Kidney epithelial cell (primary cell): ENCODE data around the gene MCRIP2. TPM values are rescaled to one million over a fixed set of nuclear protein-coding genes. Genes with fewer than 3 reads are reported as not detected.
"Not testable (repeated sequence)": the region's sequence is repeated elsewhere in the genome, so short reads cannot be mapped to it uniquely, and the experiment has no call there.

Source experiments
- DNase-seq: peaks from one replicate; pipeline ENCODE4 v3.0.0-alpha.2; 2010; ENCODE audit warnings: low read depth
- H3K27me3 ChIP-seq: 2 replicates; pipeline ENCODE4 v1.6.0; 2011; ENCODE audit warnings: low read length; ENCODE audit not compliant: control insufficient read depth, insufficient read depth
- H3K36me3 ChIP-seq: 2 replicates; pipeline ENCODE4 v1.5.1; 2011; ENCODE audit warnings: low read length; ENCODE audit not compliant: control insufficient read depth, insufficient read depth
- H3K4me3 ChIP-seq: 2 replicates; pipeline ENCODE4 v1.5.1; 2011; ENCODE audit warnings: low read depth, mild to moderate bottlenecking, control low read depth, low read length
- CTCF ChIP-seq: IDR thresholded peaks from 2 replicates; pipeline ENCODE4 v1.5.1; 2011; ENCODE audit warnings: mild to moderate bottlenecking, moderate library complexity, low read length, control low read depth, inconsistent platforms; ENCODE audit not compliant: insufficient read depth, poor library complexity, severe bottlenecking
- total RNA-seq: library from RNA; depleted of rRNA; stranded (reverse); fragments of >200 nt; gene quantifications from 2 replicates; pipeline ENCODE4 v1.2.3, GENCODE V29; 2015

Gene MCRIP2
- total RNA-seq, 1 donor from 2014 or later, result 59.8 TPM

DNA sequence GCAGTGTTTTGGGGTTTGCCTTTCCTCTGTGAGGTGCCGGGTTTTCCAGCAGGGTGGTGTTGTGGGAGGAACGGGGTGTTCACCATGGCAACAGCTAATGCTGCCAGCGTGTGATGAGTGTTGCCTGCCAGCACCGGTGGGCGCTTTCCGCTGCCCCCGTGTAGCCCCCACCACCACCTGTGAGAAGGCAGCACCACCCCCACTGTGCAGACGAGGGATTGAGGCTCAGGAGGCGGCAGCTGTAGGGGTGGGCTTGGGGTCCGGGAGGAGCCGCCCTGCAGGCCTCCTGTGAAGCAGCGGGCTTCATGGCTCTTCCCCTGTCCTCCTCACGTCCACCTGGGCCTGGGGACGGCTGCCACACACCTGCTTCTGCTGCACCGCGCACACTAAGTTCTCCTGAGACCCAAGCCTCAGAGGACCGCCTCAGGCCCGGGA, 46.5 kb upstream of the MCRIP2 start:
- no peak overlapping the region for H3K4me3 ChIP-seq
- DNase-seq, result no peak
- no peaks in the 10 kb centered on the region for H3K36me3 ChIP-seq
- TF ChIP-seq CTCF, result no peak
- H3K27me3 ChIP-seq, result no peaks in the 10 kb centered on the region

DNA sequence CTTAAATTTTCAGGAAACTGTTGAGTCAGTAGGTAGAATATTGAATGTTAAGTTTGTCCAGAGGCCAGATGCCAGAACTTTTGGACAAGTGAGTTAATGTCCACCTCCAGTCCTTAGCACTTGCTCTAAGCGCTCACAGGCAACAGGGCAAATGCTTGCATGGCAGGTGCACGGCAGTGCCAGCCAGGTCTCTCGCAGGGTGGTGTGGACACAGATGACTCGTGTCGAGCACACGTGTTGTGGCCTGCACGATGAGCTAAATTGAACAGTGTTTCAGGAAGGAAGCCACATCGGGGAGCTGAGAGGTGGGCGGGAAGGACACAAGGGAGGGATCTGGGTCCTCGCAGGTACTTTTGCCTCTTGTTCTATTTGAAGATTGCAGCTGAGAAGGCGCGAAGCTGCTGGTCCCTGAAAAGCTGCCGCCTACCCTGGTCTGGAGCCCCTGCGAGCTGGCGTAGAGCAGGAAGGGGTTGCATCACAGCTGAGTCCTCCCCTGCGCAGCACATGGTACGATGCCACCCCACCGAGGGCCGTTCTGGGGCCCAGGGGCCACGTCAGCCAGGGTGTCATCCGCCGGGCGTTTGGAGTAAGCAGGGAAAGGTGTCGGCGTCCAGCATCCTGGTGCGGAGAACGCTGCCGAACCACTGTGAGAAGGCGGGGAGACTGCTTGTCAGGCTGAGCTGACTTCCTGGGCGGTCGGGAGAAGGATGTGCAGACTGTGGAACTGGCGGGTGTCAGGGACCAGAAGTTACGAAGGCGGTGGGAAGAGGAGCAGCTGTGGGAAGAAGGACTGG, 45.5 kb upstream of the MCRIP2 start:
- Histone ChIP-seq H3K27me3 (no peaks in the 10 kb centered on the region), H3K36me3 (no peaks in the 10 kb centered on the region), H3K4me3 (no peak overlapping the region)
- no peak for TF ChIP-seq CTCF
- DNase-seq, result no peak

GRCh38 chr16:596736-597060, 44.9 kb upstream of the MCRIP2 start:
- no peak overlapping the region for H3K4me3 ChIP-seq
- H3K27me3 ChIP-seq, result no peaks in the 10 kb centered on the region
- H3K36me3 ChIP-seq, result no peaks in the 10 kb centered on the region
- no peak for TF ChIP-seq CTCF
- DNase-seq, result no peak

DNA sequence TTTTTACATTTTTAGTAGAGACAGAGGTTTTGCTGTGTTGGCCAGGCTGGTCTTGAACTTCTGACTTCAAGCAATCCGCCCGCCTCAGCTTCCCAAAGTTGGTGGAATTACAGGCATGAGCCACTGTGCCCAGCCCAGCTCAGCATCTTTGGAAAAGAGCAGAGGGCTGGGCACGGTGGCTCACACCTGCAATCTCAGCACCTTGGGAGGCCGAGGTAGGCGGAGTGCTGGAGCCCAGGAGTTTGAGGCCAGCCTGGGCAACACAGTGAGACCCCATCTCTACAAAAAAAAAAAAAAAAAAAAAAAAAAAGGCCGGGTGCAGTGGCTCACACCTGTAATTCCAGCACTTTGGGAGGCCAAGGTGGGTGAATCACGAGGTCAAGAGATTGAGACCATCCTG, 44.0 kb upstream of the MCRIP2 start:
- H3K27me3 ChIP-seq, DNase-seq, H3K4me3 ChIP-seq, H3K36me3 ChIP-seq: not testable (repeated sequence)

- DNase-seq, result no peak
- no peaks in the 10 kb centered on the region for H3K36me3 ChIP-seq
Observed at GRCh38 chr16:598823-599739, 42.5 kb upstream of the MCRIP2 start.

More at GRCh38 chr16:598823-599739, 42.5 kb upstream of the MCRIP2 start:
- Histone ChIP-seq H3K27me3 (no peaks in the 10 kb centered on the region), H3K4me3 (no peak overlapping the region)
- no peak for TF ChIP-seq CTCF
